ENCODE results near the gene MAP3K20. TPM values are rescaled to one million over a fixed set of nuclear protein-coding genes. Genes with fewer than 3 reads are reported as not detected.

Gene MAP3K20
- total and polyA plus RNA-seq, 2 of the 8 experiments (the other 6 are each of a cell fraction or from before 2014, with no cell fraction given), result 3.1 to 11.1 TPM

GRCh38 chr2:173134703-173135102, 59.1 kb downstream of the MAP3K20 start:
- Histone ChIP-seq H2AFZ (ENCODE audit: low read length) (0 out of 2 replicates have a peak overlapping the region, but pooled peaks have one; percentile 13), H2BK15ac (ENCODE audit: low read length) (no peak overlapping the region), H3K23me2 (ENCODE audit: low read depth, low read length) (no peaks in the 10 kb centered on the region), H3K18ac (ENCODE audit: extremely low read depth, low read length) (no peak overlapping the region), H3K56ac (replicated peaks; ENCODE audit: insufficient read length, low read depth, low read length) (no peak overlapping the region), H4K91ac (replicated peaks; ENCODE audit: insufficient read length, low read length) (no peak overlapping the region), H3K27ac (ENCODE audit: low read depth, low read length) (no peak overlapping the region), H3K4ac (replicated peaks; ENCODE audit: insufficient read length, low read depth, low read length) (no peak overlapping the region), H4K8ac (ENCODE audit: extremely low read depth, insufficient read depth, low read length) (no peak overlapping the region), H3K9me3 (ENCODE audit: insufficient read depth in 2 of 2, low read depth in 1 of 2, low read length in 1 of 2) (no peaks in the 10 kb centered on the region), H3K4me1 (replicated peaks in 1 of 4; ENCODE audit: control insufficient read depth in 3 of 4, insufficient read depth in 4 of 4, low read length in 3 of 4) (peaks cover 0 to 3% (median 0%) of the 10 kb centered on the region in 4 experiments; a peak in 2 of 7 replicates), H3K9ac (replicated peaks in 1 of 4; ENCODE audit: extremely low read depth in 1 of 4, low read depth in 3 of 4, low read length in 3 of 4) (no peak overlapping the region), H2AK5ac (ENCODE audit: low read depth, low read length) (no peak overlapping the region), H3K79me2 (ENCODE audit: control insufficient read depth in 1 of 2, insufficient read depth in 2 of 2, low read length in 2 of 2) (no peaks in the 10 kb centered on the region), H4K20me1 (replicated peaks in 1 of 2; ENCODE audit: control insufficient read depth in 1 of 2, insufficient read depth in 2 of 2, low read length in 2 of 2) (no peaks in the 10 kb centered on the region), H3K79me1 (ENCODE audit: low read depth, low read length) (no peaks in the 10 kb centered on the region), H2BK12ac (ENCODE audit: low read depth, low read length) (no peak overlapping the region), H3K23ac (ENCODE audit: insufficient read length) (no peak overlapping the region), H2BK120ac (replicated peaks; ENCODE audit: low read depth, low read length) (no peak overlapping the region), H3K4me2 (ENCODE audit: insufficient read depth in 1 of 2, low read depth in 2 of 2, low read length in 2 of 2) (no peak overlapping the region), H2BK20ac (ENCODE audit: low read length) (no peak overlapping the region), H4K5ac (ENCODE audit: insufficient read length, low read depth, low read length) (no peak overlapping the region), H3K36me3 (ENCODE audit: control insufficient read depth in 2 of 4, insufficient read depth in 4 of 4, low read length in 3 of 4) (no peaks in the 10 kb centered on the region), H3K4me3 (ENCODE audit: extremely low read depth in 1 of 4, insufficient read depth in 2 of 4, low read depth in 3 of 4, low read length in 4 of 4) (no peak overlapping the region), H3K27me3 (replicated peaks in 1 of 4; ENCODE audit: control insufficient read depth in 3 of 4, extremely low read depth in 1 of 4, insufficient read depth in 3 of 4, low read length in 3 of 4) (no peaks in the 10 kb centered on the region), H2BK5ac (ENCODE audit: low read depth, low read length) (no peak overlapping the region), H3K14ac (ENCODE audit: insufficient read length) (no peak overlapping the region)
- WGBS, 2 experiments (ENCODE audit: extremely low coverage in 1 of 2, insufficient coverage in 1 of 2, insufficient read length in 1 of 2, insufficient replicate concordance in 2 of 2, low coverage in 1 of 2, low lambda C conversion rate in 2 of 2, missing lambda C conversion rate in 1 of 2), result 69% methylated on average over 4 of the region's 4 CpGs; no CpG with 5 or more reads in 1 of the 2 experiments
- ChIA-PET POLR2A (ENCODE audit: partially characterized antibody) (interaction anchor here (1.7 kb wide), 1 partner anchor 11 kb away, joined by 3 read pairs; no protein-coding TSS in a partner anchor), CTCF (ENCODE audit: partially characterized antibody) (interaction anchor here (0.7 to 1.3 kb wide), 3 partner anchors 10 to 104 kb away, joined by 3 read pairs; no protein-coding TSS in a partner anchor)
- DNase-seq (ENCODE audit: low read depth in 1 of 2, low spot score in 2 of 2) (no peak), FAIRE-seq (no peak)
- TF ChIP-seq NRF1 (IDR thresholded peaks at IDR 0.05; ENCODE audit: low read depth, low read length) (no peak), KDM5A (IDR thresholded peaks at IDR 0.05; ENCODE audit: low read length) (no peak), BRCA1 (IDR thresholded peaks at IDR 0.05; ENCODE audit: low read depth, low read length) (no peak), RNF2 (IDR thresholded peaks at IDR 0.05; ENCODE audit: borderline replicate concordance, low read depth, low read length, missing control alignments, poor library complexity, severe bottlenecking) (no peak), POLR2A (IDR thresholded peaks at IDR 0.05; ENCODE audit: control extremely low read depth in 1 of 2, low read depth in 2 of 2, low read length in 2 of 2) (no peak), CHD1 (IDR thresholded peaks at IDR 0.05; ENCODE audit: low read depth, low read length) (no peak), NANOG (IDR thresholded peaks at IDR 0.05; ENCODE audit: insufficient read depth, low read depth, low read length, poor library complexity, severe bottlenecking) (no peak), SIX5 (IDR thresholded peaks at IDR 0.05; ENCODE audit: low read depth, low read length) (no peak), E2F6 (IDR thresholded peaks at IDR 0.05) (no peak), ZNF274 (IDR thresholded peaks at IDR 0.05; ENCODE audit: borderline replicate concordance, extremely low read depth, low read length) (no peak), USF2 (IDR thresholded peaks at IDR 0.05; ENCODE audit: low read length) (no peak), CHD2 (IDR thresholded peaks at IDR 0.05; ENCODE audit: low read length) (no peak)

Data from H1 (cell line).